Cardiac fibroblast (primary cell): Measurements from ENCODE around the gene ALK.

Source experiments
- DNase-seq, 2 donors: peaks; one replicate each; pipeline versions ENCODE4 v3.0.0 to v3.0.0-alpha.2; 2010; ENCODE audit warnings: low read depth in 2 of 2
- H3K4me3 ChIP-seq, 2 donors: replicated peaks in 1 of 2; 1 replicate in 1 of 2; 2 replicates in 1 of 2; pipeline ENCODE4 v1.5.1; 2011; ENCODE audit warnings: low read depth in 2 of 2, low read length in 2 of 2, mild to moderate bottlenecking in 2 of 2, moderate library complexity in 1 of 2
- CTCF ChIP-seq: IDR thresholded peaks from one replicate; pipeline ENCODE4 v1.5.1; 2011; ENCODE audit warnings: low read depth, mild to moderate bottlenecking, low read length, inconsistent platforms

ALK gene

GRCh38 chr2:29155578-29155977 is 765.8 kb downstream of the ALK start:
- DNase-seq, result no peak
- no peak overlapping the region for H3K4me3 ChIP-seq
- no peak for TF ChIP-seq CTCF

GRCh38 chr2:29154610-29155009 is 766.8 kb downstream of the ALK start:
- H3K4me3 ChIP-seq, result no peak overlapping the region
- DNase-seq, result no peak
- no peak for TF ChIP-seq CTCF

- no peak for DNase-seq
- H3K4me3 ChIP-seq, result no peak overlapping the region
- no peak for TF ChIP-seq CTCF
These were observed 773.4 kb downstream of the ALK start for GRCh38 chr2:29147963-29148362.

- no peak for DNase-seq
- no peak overlapping the region for H3K4me3 ChIP-seq
- no peak for TF ChIP-seq CTCF
These were observed 775.2 kb downstream of the ALK start for GRCh38 chr2:29146197-29146596.

GRCh38 chr2:29143657-29144056 is 777.7 kb downstream of the ALK start:
- DNase-seq, result no peak
- no peak for TF ChIP-seq CTCF
- no peak overlapping the region for H3K4me3 ChIP-seq
